ENCODE measurements around the gene THBD.
"Not testable (repeated sequence)": the region's sequence is repeated elsewhere in the genome, so short reads cannot be mapped to it uniquely, and the experiment has no call there.

THBD gene

GRCh38 chr20:23034721-23035671 lies 14.5 kb downstream of the THBD start, which contains the start of gene SSTR4:
TSS of gene SSTR4 (plus strand) at chr20:23035312. CDS start at chr20:23035484, 172 bp downstream.
- DNase-seq (ENCODE audit: low read depth): no peak

- no peak for DNase-seq (ENCODE audit: low read depth)
Observed at GRCh38 chr20:23033918-23034317, 15.6 kb downstream of the THBD start.

- DNase-seq (ENCODE audit: low read depth): no peak
Observed at GRCh38 chr20:23032750-23033078, 16.8 kb downstream of the THBD start.

GRCh38 chr20:23032056-23032749 lies 17.3 kb downstream of the THBD start:
- no peak for DNase-seq (ENCODE audit: low read depth)

GRCh38 chr20:23031346-23031745 lies 18.1 kb downstream of the THBD start:
- DNase-seq (ENCODE audit: low read depth): no peak

- DNase-seq (ENCODE audit: low read depth): no peak
Observed at GRCh38 chr20:23029324-23029723, 20.1 kb downstream of the THBD start.

- no peak for DNase-seq (ENCODE audit: low read depth)
Observed at GRCh38 chr20:23028392-23028791, 21.1 kb downstream of the THBD start.

GRCh38 chr20:23027721-23028120 lies 21.8 kb downstream of the THBD start:
- no peak for DNase-seq (ENCODE audit: low read depth)

GRCh38 chr20:23025503-23025902 lies 24.0 kb downstream of the THBD start:
- DNase-seq (ENCODE audit: low read depth): not testable (repeated sequence)

GRCh38 chr20:23024701-23025100 lies 24.8 kb downstream of the THBD start:
- DNase-seq (ENCODE audit: low read depth): no peak

- no peak for DNase-seq (ENCODE audit: low read depth)
Observed at GRCh38 chr20:23023621-23024177, 25.8 kb downstream of the THBD start.

GRCh38 chr20:23022849-23023248 lies 26.6 kb downstream of the THBD start:
- no peak for DNase-seq (ENCODE audit: low read depth)

GRCh38 chr20:23021951-23022350 lies 27.5 kb downstream of the THBD start:
- no peak for DNase-seq (ENCODE audit: low read depth)

- no peak for DNase-seq (ENCODE audit: low read depth)
Observed at GRCh38 chr20:23021541-23021940, 27.9 kb downstream of the THBD start.

GRCh38 chr20:23020230-23021018 lies 29.0 kb downstream of the THBD start:
- no peak for DNase-seq (ENCODE audit: low read depth)

- DNase-seq (ENCODE audit: low read depth): no peak
Observed at GRCh38 chr20:23019403-23019802, 30.1 kb downstream of the THBD start.

GRCh38 chr20:23018941-23019340 lies 30.5 kb downstream of the THBD start:
- no peak for DNase-seq (ENCODE audit: low read depth)

- DNase-seq (ENCODE audit: low read depth): no peak
Observed at GRCh38 chr20:23018432-23018831, 31.0 kb downstream of the THBD start.

- DNase-seq (ENCODE audit: low read depth): no peak
Observed at GRCh38 chr20:23017516-23017915, 32.0 kb downstream of the THBD start.

- DNase-seq (ENCODE audit: low read depth): no peak
Observed at GRCh38 chr20:23013429-23013828, 36.0 kb downstream of the THBD start.

GRCh38 chr20:23011008-23011721 lies 38.3 kb downstream of the THBD start:
- DNase-seq (ENCODE audit: low read depth): no peak
